Transverse colon (tissue), 4 donors: ENCODE results near the gene SCN8A. TPM values are rescaled to one million over a fixed set of nuclear protein-coding genes. Genes with fewer than 3 reads are reported as not detected.

ENCODE experiments used
- DNase-seq: peaks from one replicate; pipeline ENCODE4 v3.0.0-alpha.2; 2019
- H3K27ac ChIP-seq, 4 donors: fragments of 200-600 bp; sonication (generic); 2 replicates each; pipeline ENCODE4 v1.5.1; 2016 to 2018; ENCODE audit warnings: inconsistent platforms in 4 of 4
- H3K27me3 ChIP-seq: fragments of 200-600 bp; sonication (generic); 2 replicates; pipeline ENCODE4 v1.5.1; 2017; ENCODE audit warnings: inconsistent platforms
- H3K36me3 ChIP-seq, 4 donors: fragments of 200-600 bp; sonication (generic); 2 replicates each; pipeline ENCODE4 v1.5.1; 2017 to 2019; ENCODE audit warnings: inconsistent platforms in 4 of 4
- H3K4me1 ChIP-seq, 4 donors: fragments of 200-600 bp; sonication (generic); 2 replicates each; pipeline ENCODE4 v1.5.1; 2017 to 2020; ENCODE audit warnings: inconsistent platforms in 4 of 4
- H3K4me3 ChIP-seq, 4 donors: fragments of 200-600 bp; sonication (generic); 1 replicate in 1 of 4; 2 replicates in 3 of 4; pipeline versions ENCODE4 v1.5.1 to v1.6.1; 2017 to 2019; ENCODE audit warnings: inconsistent platforms in 4 of 4
- H3K9me3 ChIP-seq, 2 donors: fragments of 200-600 bp; sonication (generic); 2 replicates each; pipeline ENCODE4 v1.5.1; 2017 to 2019; ENCODE audit warnings: inconsistent platforms in 2 of 2
- EP300 ChIP-seq: sonication (generic); formaldehyde crosslinking; IDR thresholded peaks from one replicate; pipeline ENCODE4 v1.6.1; 2017; ENCODE audit warnings: antibody characterized with exemption, low read depth
- POLR2A ChIP-seq: fragments of 450-650 bp; IDR thresholded peaks from one replicate; pipeline ENCODE4 v1.6.1; 2016; ENCODE audit warnings: antibody characterized with exemption, mild to moderate bottlenecking, moderate library complexity
- POLR2AphosphoS5 ChIP-seq, 3 donors: sonication (generic); formaldehyde crosslinking; IDR thresholded peaks; one replicate each; pipeline ENCODE4 v1.6.1; 2016; ENCODE audit warnings: antibody characterized with exemption in 3 of 3
- WGBS, 2 donors: methylation state at CpG; one replicate each; pipeline ENCODE4 v1.1.5; 2018; ENCODE audit warnings: low coverage in 1 of 2; 5-methylcytosine and 5-hydroxymethylcytosine counted together
- in situ Hi-C, 4 donors: fragments of 200-750 bp; cut with MboI; loops; one replicate each; pipeline versions ENCODE4 v1.15.0 to v1.15.1; 2017; ENCODE audit warnings: low sequenced_read_pairs in 3 of 4, low pct_ligation_motif_present in 1 of 4, low pct_unique_long_range_greater_than_20kb in 1 of 4
- intact Hi-C: fragments of 100-400 bp; cut with DNase I; formaldehyde crosslinking; loops from one replicate; pipeline ENCODE4 v1.15.1; 2023; ENCODE audit warnings: low total_unique reads
- total RNA-seq, 4 donors: library from RNA; depleted of rRNA; stranded (reverse); fragments of >200 nt; gene quantifications; one replicate each; pipeline ENCODE4 v1.1.0, GENCODE V29; 2016
- TF ChIP-seq, protein P1 (sequence below), 5 experiments: fragments of 200-600 bp in 3 of 5; fragments of 450-650 bp in 2 of 5; sonication (generic) in 3 of 5; IDR thresholded peaks; 1 replicate in 2 of 5; 2 replicates in 3 of 5; pipeline ENCODE4 v1.5.1; 2016 to 2017; ENCODE audit warnings: antibody characterized with exemption in 5 of 5, inconsistent platforms in 3 of 5, mild to moderate bottlenecking in 2 of 5, moderate library complexity in 1 of 5

The SCN8A gene
- total RNA-seq, 4 donors from 2014 or later = 0.37 to 6.8 (median 3.2) TPM

- H3K4me1 ChIP-seq = peaks cover 0 to 29% (median 17%) of the 10 kb centered on the region in 4 donors
- TF ChIP-seq POLR2A (no peak), EP300 (no peak), POLR2AphosphoS5 (IDR thresholded peaks at IDR 0.05) (no peak)
- TF ChIP-seq, protein P1, sequence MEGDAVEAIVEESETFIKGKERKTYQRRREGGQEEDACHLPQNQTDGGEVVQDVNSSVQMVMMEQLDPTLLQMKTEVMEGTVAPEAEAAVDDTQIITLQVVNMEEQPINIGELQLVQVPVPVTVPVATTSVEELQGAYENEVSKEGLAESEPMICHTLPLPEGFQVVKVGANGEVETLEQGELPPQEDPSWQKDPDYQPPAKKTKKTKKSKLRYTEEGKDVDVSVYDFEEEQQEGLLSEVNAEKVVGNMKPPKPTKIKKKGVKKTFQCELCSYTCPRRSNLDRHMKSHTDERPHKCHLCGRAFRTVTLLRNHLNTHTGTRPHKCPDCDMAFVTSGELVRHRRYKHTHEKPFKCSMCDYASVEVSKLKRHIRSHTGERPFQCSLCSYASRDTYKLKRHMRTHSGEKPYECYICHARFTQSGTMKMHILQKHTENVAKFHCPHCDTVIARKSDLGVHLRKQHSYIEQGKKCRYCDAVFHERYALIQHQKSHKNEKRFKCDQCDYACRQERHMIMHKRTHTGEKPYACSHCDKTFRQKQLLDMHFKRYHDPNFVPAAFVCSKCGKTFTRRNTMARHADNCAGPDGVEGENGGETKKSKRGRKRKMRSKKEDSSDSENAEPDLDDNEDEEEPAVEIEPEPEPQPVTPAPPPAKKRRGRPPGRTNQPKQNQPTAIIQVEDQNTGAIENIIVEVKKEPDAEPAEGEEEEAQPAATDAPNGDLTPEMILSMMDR (IDR thresholded peaks at IDR 0.05) = no peak
- DNase-seq = no peak
- H3K27ac ChIP-seq = no peak overlapping the region
- WGBS, 2 donors = 80 to 85% methylated on average over 10 of the region's 10 CpGs
- in situ Hi-C loops (no loop called here), intact Hi-C loops (no loop called here)
- no peaks in the 10 kb centered on the region for H3K36me3 ChIP-seq
- H3K9me3 ChIP-seq = no peaks in the 10 kb centered on the region
- H3K27me3 ChIP-seq = no peaks in the 10 kb centered on the region
- no peak overlapping the region for H3K4me3 ChIP-seq
These were observed 158.4 kb downstream of the SCN8A start for GRCh38 chr12:51749206-51749985.

DNA sequence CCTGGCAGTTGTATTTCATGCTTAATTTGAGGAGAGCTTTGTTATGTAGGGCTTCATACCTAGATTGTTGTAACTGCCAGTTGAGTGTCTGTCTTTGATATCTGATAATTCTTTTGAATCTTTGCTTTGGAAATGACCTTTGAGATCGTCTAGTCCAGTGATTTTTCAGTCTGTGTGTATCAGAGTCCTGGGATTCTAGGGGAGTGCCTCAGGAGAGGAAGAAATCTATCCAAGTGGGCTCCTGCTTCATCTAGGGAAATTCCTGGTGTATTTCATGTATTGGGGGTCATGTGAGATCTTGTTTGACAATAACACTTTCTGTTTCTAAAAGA lies 158.9 kb downstream of the SCN8A start:
- no peak overlapping the region for H3K27ac ChIP-seq
- 42% methylated on average over 1 of the region's 1 CpG; no CpG with 5 or more reads in 1 of the 2 donors for WGBS, 2 donors

GRCh38 chr12:51751661-51752060 lies 160.6 kb downstream of the SCN8A start:
- in situ Hi-C loops (no loop called here), intact Hi-C loops (loop anchor here (1.0 kb wide), 1 partner anchor 10 kb away; no protein-coding TSS in a partner anchor)
- Histone ChIP-seq H3K4me3 (no peak overlapping the region), H3K9me3 (no peaks in the 10 kb centered on the region), H3K36me3 (no peaks in the 10 kb centered on the region), H3K4me1 (peaks cover 0 to 20% (median 10%) of the 10 kb centered on the region in 4 donors), H3K27me3 (no peaks in the 10 kb centered on the region), H3K27ac (peak overlapping the region in 2 of 4 donors; percentile 33 to 42)
- TF ChIP-seq POLR2A (no peak), POLR2AphosphoS5 (IDR thresholded peaks at IDR 0.05) (no peak), EP300 (no peak)
- TF ChIP-seq, protein P1 (IDR thresholded peaks at IDR 0.05) = no peak
- no peak for DNase-seq
- WGBS, 2 donors = 29% methylated on average over 2 of the region's 2 CpGs; no CpG with 5 or more reads in 1 of the 2 donors

More for the DNA sequence above, 158.9 kb downstream of the SCN8A start:
- Histone ChIP-seq H3K36me3 (no peaks in the 10 kb centered on the region), H3K4me3 (no peak overlapping the region), H3K9me3 (no peaks in the 10 kb centered on the region), H3K27me3 (no peaks in the 10 kb centered on the region), H3K4me1 (peaks cover 0 to 25% (median 12%) of the 10 kb centered on the region in 4 donors)
- no peak for TF ChIP-seq POLR2AphosphoS5 (IDR thresholded peaks at IDR 0.05)
- TF ChIP-seq EP300 = no peak
- TF ChIP-seq POLR2A = no peak
- TF ChIP-seq, protein P1 (IDR thresholded peaks at IDR 0.05) = no peak
- in situ Hi-C loops (no loop called here), intact Hi-C loops (no loop called here)
- DNase-seq = no peak

DNA sequence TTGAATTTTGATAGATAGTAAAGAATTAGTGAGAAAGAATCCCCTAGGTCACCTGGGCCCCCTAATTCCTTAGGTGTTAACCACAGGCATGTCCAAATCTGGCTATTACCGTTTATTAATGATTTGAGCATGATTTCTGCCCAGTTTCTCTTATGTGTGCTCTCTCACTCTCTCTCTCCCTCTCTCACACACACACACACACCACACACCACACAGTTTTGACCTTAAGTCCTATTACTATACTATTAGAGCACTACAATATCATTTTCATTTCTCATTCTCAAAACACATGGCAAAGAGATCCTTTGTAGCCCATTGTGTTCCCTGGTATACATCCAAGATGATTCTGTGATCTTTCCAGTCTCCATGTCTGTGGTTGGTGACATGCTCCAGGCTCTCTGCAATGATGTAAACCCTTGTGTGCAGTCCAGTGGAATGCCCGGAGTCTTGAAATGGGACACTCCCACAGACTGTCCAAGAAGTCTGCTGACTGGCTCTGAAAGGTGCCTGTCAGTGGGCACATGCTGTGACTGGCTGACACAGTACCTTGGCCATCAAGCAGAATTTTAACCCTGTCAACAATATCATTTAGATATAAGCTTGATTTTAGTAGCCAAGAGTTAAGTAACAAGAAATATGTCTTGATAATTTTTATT lies 161.3 kb downstream of the SCN8A start:
- intact Hi-C loops (loop anchor here (1.0 kb wide), 1 partner anchor 11 kb away; no protein-coding TSS in a partner anchor), in situ Hi-C loops (no loop called here)
- peak overlapping the region in 2 of 4 donors; percentile 33 to 42 for H3K27ac ChIP-seq
- no peaks in the 10 kb centered on the region for H3K9me3 ChIP-seq
- H3K4me1 ChIP-seq = peaks cover 0 to 20% (median 10%) of the 10 kb centered on the region in 4 donors
- TF ChIP-seq POLR2A (no peak), POLR2AphosphoS5 (IDR thresholded peaks at IDR 0.05) (peak in 2 of 3 donors; percentile 58 to 63), EP300 (no peak)
- TF ChIP-seq, protein P1 (IDR thresholded peaks at IDR 0.05) = no peak
- DNase-seq = peak; percentile 27
- no peaks in the 10 kb centered on the region for H3K27me3 ChIP-seq
- H3K36me3 ChIP-seq = no peaks in the 10 kb centered on the region
- WGBS, 2 donors = 51 to 60% methylated on average over 1 to 2 of the region's 2 CpGs
- no peak overlapping the region for H3K4me3 ChIP-seq
